ENCODE measurements around the gene TTYH3. TPM values are rescaled to one million over a fixed set of nuclear protein-coding genes. Genes with fewer than 3 reads are reported as not detected.

TTYH3 gene
- total RNA-seq, 2 donors from 2014 or later: 145 to 152 TPM

DNA sequence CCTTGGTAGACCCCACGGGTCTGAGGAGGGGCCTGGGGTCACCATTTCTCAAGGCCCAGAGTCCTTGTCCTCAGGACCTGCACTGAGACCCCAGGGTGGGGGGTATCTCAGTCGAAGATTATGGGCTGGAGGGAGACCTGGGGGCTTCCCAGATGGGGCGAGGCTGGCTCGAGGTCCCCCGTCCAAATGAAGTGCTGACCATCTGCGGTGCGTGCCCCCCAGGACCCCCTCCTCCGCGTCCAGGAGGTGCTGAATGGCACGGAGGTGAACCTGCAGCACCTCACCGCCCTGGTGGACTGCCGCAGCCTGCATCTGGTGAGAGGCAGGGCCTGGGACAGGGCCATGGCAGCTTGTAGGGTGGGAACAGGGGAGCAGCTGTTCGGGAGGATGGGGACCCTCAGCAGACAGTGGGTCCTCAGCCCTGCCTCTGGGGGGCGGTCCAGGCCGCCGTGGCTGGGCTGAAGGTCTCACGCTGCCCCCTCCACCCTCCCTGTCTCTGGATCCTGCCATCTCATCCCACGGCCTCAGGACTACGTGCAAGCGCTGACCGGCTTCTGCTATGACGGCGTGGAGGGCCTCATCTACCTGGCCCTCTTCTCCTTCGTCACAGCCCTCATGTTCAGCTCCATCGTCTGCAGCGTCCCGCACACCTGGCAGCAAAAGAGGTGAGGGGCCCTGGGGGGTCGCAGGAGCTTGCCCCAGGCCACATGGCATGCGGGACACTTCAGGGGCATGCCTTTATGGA is 24.3 kb downstream of the TTYH3 start:
- H3K4me3 Mint-ChIP-seq: no peak overlapping the region
- Histone ChIP-seq H3K4me3 (ENCODE audit: low read length) (no peak overlapping the region), H3K27me3 (ENCODE audit: control insufficient read depth, insufficient read depth, low read length, poor library complexity, severe bottlenecking) (no peaks in the 10 kb centered on the region), H3K9me3 (ENCODE audit: control insufficient read depth, low read length) (no peaks in the 10 kb centered on the region), H3K36me3 (ENCODE audit: control insufficient read depth, insufficient read depth, low read length) (peaks cover 20% of the 10 kb centered on the region), H3K4me1 (ENCODE audit: control insufficient read depth, insufficient read depth, low read length) (no peaks in the 10 kb centered on the region), H3K27ac (ENCODE audit: low read depth, low read length) (no peak overlapping the region), H3K9ac (ENCODE audit: extremely low read depth, low read length, poor library complexity, severe bottlenecking) (no peak overlapping the region)
- no peaks in the 10 kb centered on the region for H3K27me3 Mint-ChIP-seq (ENCODE audit: insufficient read depth)
- DNase-seq: no peak
- no peaks in the 10 kb centered on the region for H3K9me3 Mint-ChIP-seq
- no peaks in the 10 kb centered on the region for H3K4me1 Mint-ChIP-seq
- TF ChIP-seq, protein P1, sequence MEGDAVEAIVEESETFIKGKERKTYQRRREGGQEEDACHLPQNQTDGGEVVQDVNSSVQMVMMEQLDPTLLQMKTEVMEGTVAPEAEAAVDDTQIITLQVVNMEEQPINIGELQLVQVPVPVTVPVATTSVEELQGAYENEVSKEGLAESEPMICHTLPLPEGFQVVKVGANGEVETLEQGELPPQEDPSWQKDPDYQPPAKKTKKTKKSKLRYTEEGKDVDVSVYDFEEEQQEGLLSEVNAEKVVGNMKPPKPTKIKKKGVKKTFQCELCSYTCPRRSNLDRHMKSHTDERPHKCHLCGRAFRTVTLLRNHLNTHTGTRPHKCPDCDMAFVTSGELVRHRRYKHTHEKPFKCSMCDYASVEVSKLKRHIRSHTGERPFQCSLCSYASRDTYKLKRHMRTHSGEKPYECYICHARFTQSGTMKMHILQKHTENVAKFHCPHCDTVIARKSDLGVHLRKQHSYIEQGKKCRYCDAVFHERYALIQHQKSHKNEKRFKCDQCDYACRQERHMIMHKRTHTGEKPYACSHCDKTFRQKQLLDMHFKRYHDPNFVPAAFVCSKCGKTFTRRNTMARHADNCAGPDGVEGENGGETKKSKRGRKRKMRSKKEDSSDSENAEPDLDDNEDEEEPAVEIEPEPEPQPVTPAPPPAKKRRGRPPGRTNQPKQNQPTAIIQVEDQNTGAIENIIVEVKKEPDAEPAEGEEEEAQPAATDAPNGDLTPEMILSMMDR (conservative IDR thresholded peaks at IDR 0.05): no peak
- H3K36me3 Mint-ChIP-seq (ENCODE audit: low read depth): peaks cover 28% of the 10 kb centered on the region
- no peak overlapping the region for H3K27ac Mint-ChIP-seq
- 94% methylated on average over 17 to 29 of the region's 29 CpGs for WGBS, 2 experiments (ENCODE audit: insufficient coverage in 1 of 2, insufficient read length in 1 of 2)

DNA sequence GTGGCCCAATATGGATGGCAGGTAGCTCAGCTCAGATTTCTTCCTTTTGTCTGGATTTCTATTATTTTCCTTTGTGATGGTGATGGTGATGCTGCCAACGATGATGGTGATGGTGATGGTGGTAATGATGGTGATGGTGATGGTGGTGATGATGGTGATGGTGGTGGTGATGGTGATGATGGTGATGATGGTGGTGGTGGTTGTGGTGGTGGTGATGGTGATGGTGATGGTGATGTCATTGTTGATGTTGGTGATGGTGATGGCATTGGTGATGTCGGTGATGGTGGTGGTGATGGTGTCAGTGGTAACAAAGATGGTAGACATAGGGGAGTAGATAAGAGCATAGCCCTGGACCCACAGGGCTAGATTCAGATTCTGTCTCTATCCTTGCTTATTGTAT is 25.4 kb downstream of the TTYH3 start:
- no peaks in the 10 kb centered on the region for H3K9me3 ChIP-seq (ENCODE audit: control insufficient read depth, low read length)
- Mint-ChIP-seq H3K27ac (no peak overlapping the region), H3K4me1 (no peaks in the 10 kb centered on the region), H3K4me3 (no peak overlapping the region), H3K9me3 (no peaks in the 10 kb centered on the region), H3K27me3 (ENCODE audit: insufficient read depth) (no peaks in the 10 kb centered on the region), H3K36me3 (ENCODE audit: low read depth) (peaks cover 26% of the 10 kb centered on the region)
- no peaks in the 10 kb centered on the region for H3K4me1 ChIP-seq (ENCODE audit: control insufficient read depth, insufficient read depth, low read length)
- WGBS, 2 experiments (ENCODE audit: insufficient coverage in 1 of 2, insufficient read length in 1 of 2): 93% methylated on average over 2 of the region's 2 CpGs; no CpG with 5 or more reads in 1 of the 2 experiments
- H3K4me3 ChIP-seq (ENCODE audit: low read length): no peak overlapping the region
- no peak overlapping the region for H3K27ac ChIP-seq (ENCODE audit: low read depth, low read length)
- DNase-seq: no peak
- H3K9ac ChIP-seq (ENCODE audit: extremely low read depth, low read length, poor library complexity, severe bottlenecking): no peak overlapping the region
- peaks cover 13% of the 10 kb centered on the region for H3K36me3 ChIP-seq (ENCODE audit: control insufficient read depth, insufficient read depth, low read length)
- TF ChIP-seq, protein P1 (conservative IDR thresholded peaks at IDR 0.05): no peak
- no peaks in the 10 kb centered on the region for H3K27me3 ChIP-seq (ENCODE audit: control insufficient read depth, insufficient read depth, low read length, poor library complexity, severe bottlenecking)

DNA sequence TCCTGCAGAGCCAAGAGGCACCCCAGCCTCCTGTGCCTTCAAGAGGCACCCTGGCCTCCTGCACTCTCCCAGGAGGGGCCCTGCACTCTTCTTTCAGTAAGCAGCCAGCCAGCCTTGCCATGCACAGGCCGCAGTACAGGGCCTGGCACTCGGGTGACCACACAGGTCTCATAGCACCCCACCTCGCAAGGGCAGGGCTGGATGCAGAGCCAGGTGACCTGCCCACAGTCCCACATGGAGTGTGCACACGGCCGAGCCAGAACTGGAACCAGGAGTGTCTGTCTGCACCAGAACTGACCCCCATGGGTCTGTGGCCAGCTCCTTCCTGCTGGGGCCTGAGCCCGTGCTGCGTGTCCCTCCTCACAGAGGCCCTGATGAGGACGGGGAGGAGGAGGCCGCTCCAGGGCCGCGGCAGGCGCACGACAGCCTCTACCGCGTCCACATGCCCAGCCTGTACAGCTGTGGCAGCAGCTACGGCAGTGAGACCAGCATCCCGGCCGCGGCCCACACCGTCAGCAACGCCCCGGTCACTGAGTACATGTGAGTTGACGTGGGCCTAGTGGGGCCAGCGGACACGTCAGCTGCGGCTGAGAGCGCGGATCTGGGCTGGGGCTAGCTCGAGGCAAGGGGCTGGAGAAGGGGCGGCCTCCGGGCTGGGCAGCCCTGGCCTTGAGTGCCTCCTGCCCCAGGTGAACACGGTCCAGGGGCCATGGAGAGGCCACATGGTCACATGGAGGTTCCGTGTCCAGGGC is 26.3 kb downstream of the TTYH3 start:
- no peaks in the 10 kb centered on the region for H3K4me1 ChIP-seq (ENCODE audit: control insufficient read depth, insufficient read depth, low read length)
- 95 to 97% methylated on average over 25 to 33 of the region's 33 CpGs for WGBS, 2 experiments (ENCODE audit: insufficient coverage in 1 of 2, insufficient read length in 1 of 2)
- no peak overlapping the region for H3K4me3 ChIP-seq (ENCODE audit: low read length)
- Mint-ChIP-seq H3K4me3 (no peak overlapping the region), H3K27ac (no peak overlapping the region), H3K4me1 (no peaks in the 10 kb centered on the region), H3K36me3 (ENCODE audit: low read depth) (peaks cover 19% of the 10 kb centered on the region), H3K9me3 (no peaks in the 10 kb centered on the region), H3K27me3 (ENCODE audit: insufficient read depth) (no peaks in the 10 kb centered on the region)
- no peaks in the 10 kb centered on the region for H3K27me3 ChIP-seq (ENCODE audit: control insufficient read depth, insufficient read depth, low read length, poor library complexity, severe bottlenecking)
- H3K36me3 ChIP-seq (ENCODE audit: control insufficient read depth, insufficient read depth, low read length): peaks cover 13% of the 10 kb centered on the region
- no peak for DNase-seq
- no peak overlapping the region for H3K9ac ChIP-seq (ENCODE audit: extremely low read depth, low read length, poor library complexity, severe bottlenecking)
- TF ChIP-seq, protein P1 (conservative IDR thresholded peaks at IDR 0.05): no peak
- no peaks in the 10 kb centered on the region for H3K9me3 ChIP-seq (ENCODE audit: control insufficient read depth, low read length)
- no peak overlapping the region for H3K27ac ChIP-seq (ENCODE audit: low read depth, low read length)

All from endodermal cell (in vitro differentiated cells).